ENCODE measurements around the gene EEF1AKMT3.

The EEF1AKMT3 gene

GRCh38 chr12:57744194-57744776 is 28.1 kb upstream of the EEF1AKMT3 start:
- Histone ChIP-seq H3K27ac (ENCODE audit: low read depth, low read length, poor library complexity, severe bottlenecking) (peak overlapping the region; percentile 64), H3F3A (ENCODE audit: insufficient read depth, low read length) (no peaks in the 10 kb centered on the region; the same call in 1 of the 2 replicates), H3K9me3 (ENCODE audit: low read length) (no peaks in the 10 kb centered on the region), H3K79me2 (ENCODE audit: insufficient read depth, low read length) (no peaks in the 10 kb centered on the region), H3K36me3 (ENCODE audit: insufficient read depth, low read length) (peaks cover 33% of the 10 kb centered on the region), H3K9ac (ENCODE audit: low read length) (peak overlapping the region; percentile 83), H3K4me2 (ENCODE audit: low read length) (peak overlapping the region; percentile 79), H3K4me1 (ENCODE audit: insufficient read depth, low read length, severe bottlenecking) (peaks cover 55% of the 10 kb centered on the region), H3K4me3 (ENCODE audit: low read depth, low read length, poor library complexity, severe bottlenecking) (peak overlapping the region; percentile 72), H2AFZ (ENCODE audit: low read length) (peak overlapping the region; percentile 5; the same call in 1 of the 2 replicates), H3K27me3 (ENCODE audit: insufficient read depth, low read length) (no peaks in the 10 kb centered on the region), H4K20me1 (ENCODE audit: insufficient read depth, low read length) (no peaks in the 10 kb centered on the region), H3K9me2 (ENCODE audit: low read depth, low read length) (no peaks in the 10 kb centered on the region)
- TF ChIP-seq, protein P1, sequence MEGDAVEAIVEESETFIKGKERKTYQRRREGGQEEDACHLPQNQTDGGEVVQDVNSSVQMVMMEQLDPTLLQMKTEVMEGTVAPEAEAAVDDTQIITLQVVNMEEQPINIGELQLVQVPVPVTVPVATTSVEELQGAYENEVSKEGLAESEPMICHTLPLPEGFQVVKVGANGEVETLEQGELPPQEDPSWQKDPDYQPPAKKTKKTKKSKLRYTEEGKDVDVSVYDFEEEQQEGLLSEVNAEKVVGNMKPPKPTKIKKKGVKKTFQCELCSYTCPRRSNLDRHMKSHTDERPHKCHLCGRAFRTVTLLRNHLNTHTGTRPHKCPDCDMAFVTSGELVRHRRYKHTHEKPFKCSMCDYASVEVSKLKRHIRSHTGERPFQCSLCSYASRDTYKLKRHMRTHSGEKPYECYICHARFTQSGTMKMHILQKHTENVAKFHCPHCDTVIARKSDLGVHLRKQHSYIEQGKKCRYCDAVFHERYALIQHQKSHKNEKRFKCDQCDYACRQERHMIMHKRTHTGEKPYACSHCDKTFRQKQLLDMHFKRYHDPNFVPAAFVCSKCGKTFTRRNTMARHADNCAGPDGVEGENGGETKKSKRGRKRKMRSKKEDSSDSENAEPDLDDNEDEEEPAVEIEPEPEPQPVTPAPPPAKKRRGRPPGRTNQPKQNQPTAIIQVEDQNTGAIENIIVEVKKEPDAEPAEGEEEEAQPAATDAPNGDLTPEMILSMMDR (IDR thresholded peaks at IDR 0.05; ENCODE audit: low read length), result no peak
- no peak for TF ChIP-seq EZH2 (IDR thresholded peaks at IDR 0.05; ENCODE audit: borderline replicate concordance, low read length)

DNA sequence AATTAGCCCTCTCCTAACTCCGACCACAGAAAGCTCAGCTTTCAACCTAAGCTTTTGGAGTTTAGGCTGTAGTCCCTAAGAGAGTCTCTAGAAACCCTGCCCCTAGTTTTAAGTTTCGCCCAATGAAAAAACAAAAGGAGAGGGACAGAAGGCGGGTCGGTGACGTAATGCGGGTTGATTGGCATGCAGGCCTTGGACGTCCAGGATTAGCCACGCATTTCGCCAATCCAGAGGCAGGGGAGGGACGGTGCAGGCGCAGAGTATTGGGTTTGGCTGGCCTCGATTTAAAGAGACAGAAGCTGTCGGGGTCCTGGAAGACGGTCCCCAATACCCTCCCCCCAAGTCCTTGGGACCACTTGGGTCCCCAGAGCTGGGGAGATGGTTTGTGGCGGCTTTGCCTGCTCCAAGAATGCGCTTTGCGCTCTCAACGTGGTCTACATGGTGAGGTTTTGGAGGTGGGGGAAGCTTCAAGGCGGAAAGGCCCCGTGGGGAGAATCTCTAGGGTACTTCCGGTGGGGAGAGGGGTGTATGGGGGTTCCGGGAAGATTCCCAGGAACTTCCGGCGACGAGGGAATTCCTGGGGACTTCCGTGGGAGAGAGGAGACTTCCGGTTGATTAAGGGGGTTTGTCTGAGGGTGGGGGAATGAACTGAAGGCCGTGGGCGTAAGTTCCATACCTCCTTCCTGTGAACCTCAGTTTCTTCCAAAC is 27.5 kb upstream of the EEF1AKMT3 start, which contains the start of gene TSPAN31:
TSS of gene TSPAN31 (plus strand) at position 263 of the 708 bp plus-strand sequence. CDS start at position 379, 116 bp downstream.
- TF ChIP-seq, protein P1 (IDR thresholded peaks at IDR 0.05; ENCODE audit: low read length), result no peak
- no peak for TF ChIP-seq EZH2 (IDR thresholded peaks at IDR 0.05; ENCODE audit: borderline replicate concordance, low read length)
- H3K27me3 ChIP-seq (ENCODE audit: insufficient read depth, low read length), result no peaks in the 10 kb centered on the region
- H3K27ac ChIP-seq (ENCODE audit: low read depth, low read length, poor library complexity, severe bottlenecking), result peak within 1 kb of the TSS; percentile 74
- H3K9ac ChIP-seq (ENCODE audit: low read length), result peak within 1 kb of the TSS; percentile 83
- no peaks in the 10 kb centered on the region for H3K9me2 ChIP-seq (ENCODE audit: low read depth, low read length)
- H3K4me2 ChIP-seq (ENCODE audit: low read length), result peak within 1 kb of the TSS; percentile 79
- H3K36me3 ChIP-seq (ENCODE audit: insufficient read depth, low read length), result peaks cover 39% of the 10 kb centered on the region
- H3F3A ChIP-seq (ENCODE audit: insufficient read depth, low read length), result no peaks in the 10 kb centered on the region; the same call in 1 of the 2 replicates
- peak within 1 kb of the TSS; percentile 5; the same call in 1 of the 2 replicates for H2AFZ ChIP-seq (ENCODE audit: low read length)
- no peaks in the 10 kb centered on the region for H3K79me2 ChIP-seq (ENCODE audit: insufficient read depth, low read length)
- H3K9me3 ChIP-seq (ENCODE audit: low read length), result no peaks in the 10 kb centered on the region
- peak within 1 kb of the TSS; percentile 72 for H3K4me3 ChIP-seq (ENCODE audit: low read depth, low read length, poor library complexity, severe bottlenecking)
- no peaks in the 10 kb centered on the region for H4K20me1 ChIP-seq (ENCODE audit: insufficient read depth, low read length)
- H3K4me1 ChIP-seq (ENCODE audit: insufficient read depth, low read length, severe bottlenecking), result peaks cover 49% of the 10 kb centered on the region

DNA sequence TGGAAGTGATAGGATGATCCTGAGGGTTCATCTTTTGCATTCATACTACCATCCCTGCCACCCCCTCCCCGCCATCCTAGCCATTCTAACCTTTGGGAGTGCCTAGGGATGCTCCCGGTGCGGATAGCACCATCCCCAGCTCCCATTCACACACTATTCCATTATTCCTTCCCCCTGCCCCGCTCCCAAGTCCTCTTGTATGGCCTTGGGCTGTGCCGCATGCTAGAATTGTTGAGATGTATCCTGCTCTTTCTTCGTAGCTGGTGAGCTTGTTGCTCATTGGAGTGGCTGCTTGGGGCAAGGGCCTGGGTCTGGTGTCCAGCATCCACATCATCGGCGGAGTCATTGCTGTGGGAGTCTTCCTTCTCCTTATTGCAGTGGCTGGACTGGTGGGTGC is 26.9 kb upstream of the EEF1AKMT3 start:
- no peaks in the 10 kb centered on the region for H3K27me3 ChIP-seq (ENCODE audit: insufficient read depth, low read length)
- H3K4me1 ChIP-seq (ENCODE audit: insufficient read depth, low read length, severe bottlenecking), result peaks cover 46% of the 10 kb centered on the region
- H3K9me2 ChIP-seq (ENCODE audit: low read depth, low read length), result no peaks in the 10 kb centered on the region
- no peaks in the 10 kb centered on the region for H4K20me1 ChIP-seq (ENCODE audit: insufficient read depth, low read length)
- H2AFZ ChIP-seq (ENCODE audit: low read length), result no peak overlapping the region
- peak overlapping the region; percentile 79 for H3K4me2 ChIP-seq (ENCODE audit: low read length)
- H3K4me3 ChIP-seq (ENCODE audit: low read depth, low read length, poor library complexity, severe bottlenecking), result peak overlapping the region; percentile 72
- peak overlapping the region; percentile 83 for H3K9ac ChIP-seq (ENCODE audit: low read length)
- H3K36me3 ChIP-seq (ENCODE audit: insufficient read depth, low read length), result peaks cover 44% of the 10 kb centered on the region
- H3K79me2 ChIP-seq (ENCODE audit: insufficient read depth, low read length), result peaks cover 5% of the 10 kb centered on the region
- peak overlapping the region; percentile 74 for H3K27ac ChIP-seq (ENCODE audit: low read depth, low read length, poor library complexity, severe bottlenecking)
- no peaks in the 10 kb centered on the region for H3K9me3 ChIP-seq (ENCODE audit: low read length)
- TF ChIP-seq, protein P1 (IDR thresholded peaks at IDR 0.05; ENCODE audit: low read length), result no peak
- TF ChIP-seq EZH2 (IDR thresholded peaks at IDR 0.05; ENCODE audit: borderline replicate concordance, low read length), result no peak
- no peaks in the 10 kb centered on the region; the same call in 1 of the 2 replicates for H3F3A ChIP-seq (ENCODE audit: insufficient read depth, low read length)

All from OCI-LY1 (cell line).